Keratinocyte (primary cell): ENCODE results near the gene ZNF808. TPM values are rescaled to one million over a fixed set of nuclear protein-coding genes. Genes with fewer than 3 reads are reported as not detected.
"Not testable (repeated sequence)": the region's sequence is repeated elsewhere in the genome, so short reads cannot be mapped to it uniquely, and the experiment has no call there.

ENCODE experiments used
- DNase-seq: peaks from one replicate; pipeline ENCODE4 v3.0.0-alpha.2; 2011; ENCODE audit warnings: low read depth, missing footprints, low spot score
- FAIRE-seq: peaks from 2 replicates; lab custom pipeline; 2011; peaks lifted over from hg19 to GRCh38; lab: Jason Lieb, UNC
- H2AFZ ChIP-seq: 2 replicates; pipeline ENCODE4 v1.6.0; 2012; ENCODE audit warnings: low read length, control low read depth, inconsistent platforms; ENCODE audit not compliant: control insufficient read depth
- H3K27ac ChIP-seq: 2 replicates; pipeline ENCODE4 v1.5.1; 2011; ENCODE audit warnings: low read length; ENCODE audit not compliant: control insufficient read depth, insufficient read depth
- H3K27me3 ChIP-seq: 3 replicates; pipeline ENCODE4 v1.6.0; 2011; ENCODE audit warnings: low read length; ENCODE audit not compliant: control insufficient read depth, insufficient read depth; ENCODE audit errors: extremely low read depth
- H3K36me3 ChIP-seq, 2 experiments: 2 replicates in 1 of 2; 3 replicates in 1 of 2; pipeline ENCODE4 v1.5.1; 2011; ENCODE audit warnings: low read length in 2 of 2, mild to moderate bottlenecking in 1 of 2; ENCODE audit not compliant: control insufficient read depth in 2 of 2, insufficient read depth in 2 of 2; ENCODE audit errors: extremely low read depth in 1 of 2
- H3K4me1 ChIP-seq: 3 replicates; pipeline ENCODE4 v1.5.1; 2011; ENCODE audit warnings: low read length; ENCODE audit not compliant: control insufficient read depth, insufficient read depth; ENCODE audit errors: extremely low read depth
- H3K4me2 ChIP-seq: 3 replicates; pipeline ENCODE4 v1.6.0; 2011; ENCODE audit warnings: low read depth, low read length; ENCODE audit not compliant: control insufficient read depth, insufficient read depth; ENCODE audit errors: extremely low read depth
- H3K4me3 ChIP-seq, 3 experiments: fragments of 200-600 bp in 1 of 3; sonication (generic) in 1 of 3; 2 replicates in 2 of 3; 3 replicates in 1 of 3; pipeline ENCODE4 v1.5.1; 2011 to 2016; ENCODE audit warnings: low read length in 3 of 3, mild to moderate bottlenecking in 3 of 3, control low read depth in 2 of 3, inconsistent platforms in 1 of 3, low read depth in 1 of 3, mixed read lengths in 1 of 3, mixed run types in 1 of 3, moderate library complexity in 1 of 3; ENCODE audit not compliant: control insufficient read depth in 2 of 3, insufficient read depth in 2 of 3; ENCODE audit errors: extremely low read depth in 1 of 3
- H3K79me2 ChIP-seq: 2 replicates; pipeline ENCODE4 v1.6.0; 2012; ENCODE audit warnings: low read length; ENCODE audit not compliant: control insufficient read depth, insufficient read depth
- H3K9ac ChIP-seq: 3 replicates; pipeline ENCODE4 v1.6.0; 2011; ENCODE audit warnings: low read length; ENCODE audit not compliant: control insufficient read depth, insufficient read depth; ENCODE audit errors: extremely low read depth
- H3K9me1 ChIP-seq: 3 replicates; pipeline ENCODE4 v1.6.0; 2011; ENCODE audit warnings: low read length; ENCODE audit not compliant: control insufficient read depth, insufficient read depth; ENCODE audit errors: extremely low read depth
- H3K9me3 ChIP-seq: 2 replicates; pipeline ENCODE4 v1.5.1; 2012; ENCODE audit warnings: low read depth, low read length; ENCODE audit not compliant: control insufficient read depth
- H4K20me1 ChIP-seq: 3 replicates; pipeline ENCODE4 v1.6.0; 2011; ENCODE audit warnings: low read length; ENCODE audit not compliant: control insufficient read depth, insufficient read depth; ENCODE audit errors: extremely low read depth
- CTCF ChIP-seq, 3 experiments: IDR thresholded peaks in 1 of 3; conservative IDR thresholded peaks in 1 of 3; optimal IDR thresholded peaks in 1 of 3; 2 replicates in 2 of 3; 3 replicates in 1 of 3; pipeline versions ENCODE3 to v1.5.1; 2011; ENCODE audit warnings: low read length in 3 of 3, mild to moderate bottlenecking in 3 of 3, moderate library complexity in 2 of 3, control low read depth in 1 of 3, inconsistent platforms in 1 of 3; ENCODE audit not compliant: insufficient read depth in 2 of 3; ENCODE audit errors: extremely low read depth in 1 of 3
- EZH2 ChIP-seq: IDR thresholded peaks from one replicate; pipeline ENCODE4 v1.6.1; 2012; ENCODE audit warnings: inconsistent platforms, mild to moderate bottlenecking, low read length, moderate library complexity
- dilution Hi-C: fragments of 300-500 bp; cut with MboI; formaldehyde crosslinking; loops from one replicate; pipeline ENCODE4 v1.7.0; 2020; ENCODE audit warnings: low sequenced_read_pairs; ENCODE audit not compliant: extremely low pct_ligation_motif_present
- polyA plus RNA-seq, 5 experiments: library from polyadenylated mRNA; depleted of rRNA in 3 of 5; stranded (reverse) in 3 of 5; stranded (forward) in 1 of 5; unstranded in 1 of 5; fragments of >200 nt; gene quantifications; 1 replicate in 1 of 5; 2 replicates in 3 of 5; 3 replicates in 1 of 5; pipeline versions ENCODE4 v1.2.1 to v1.2.3, GENCODE V29; 2011 to 2012; ENCODE audit warnings: missing spikeins in 2 of 5, low read depth in 1 of 5, low replicate concordance in 1 of 5

ZNF808 gene
- polyA plus RNA-seq, 1 donor (not counting 4 experiments of a cell fraction or from before 2014, with no cell fraction given), result 6.8 TPM

DNA sequence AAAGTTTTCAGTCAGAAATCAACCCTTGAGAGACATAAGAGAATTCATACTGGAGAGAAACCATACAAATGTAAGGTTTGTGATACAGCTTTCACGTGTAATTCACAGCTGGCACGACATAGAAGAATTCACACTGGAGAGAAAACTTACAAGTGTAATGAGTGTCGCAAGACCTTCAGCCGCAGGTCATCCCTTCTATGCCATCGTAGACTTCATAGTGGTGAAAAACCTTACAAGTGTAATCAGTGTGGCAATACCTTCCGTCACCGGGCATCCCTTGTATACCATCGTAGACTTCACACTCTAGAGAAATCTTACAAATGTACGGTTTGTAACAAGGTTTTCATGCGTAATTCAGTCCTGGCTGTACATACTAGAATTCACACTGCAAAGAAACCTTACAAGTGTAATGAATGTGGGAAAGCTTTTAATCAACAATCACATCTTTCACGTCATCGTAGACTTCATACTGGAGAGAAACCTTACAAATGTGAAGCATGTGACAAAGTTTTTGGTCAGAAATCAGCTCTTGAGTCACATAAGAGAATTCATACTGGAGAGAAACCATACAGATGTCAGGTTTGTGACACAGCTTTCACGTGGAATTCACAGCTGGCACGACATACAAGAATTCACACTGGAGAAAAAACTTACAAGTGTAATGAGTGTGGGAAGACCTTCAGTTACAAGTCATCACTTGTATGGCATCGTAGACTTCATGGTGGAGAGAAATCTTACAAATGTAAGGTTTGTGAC is 26.9 kb downstream of the ZNF808 start:
- Histone ChIP-seq H3K9me3 (peaks cover 41% of the 10 kb centered on the region), H3K27ac (no peak overlapping the region), H3K4me3 (no peak overlapping the region), H2AFZ (no peak overlapping the region), H4K20me1 (no peaks in the 10 kb centered on the region), H3K4me1 (no peaks in the 10 kb centered on the region), H3K36me3 (peaks cover 7 to 20% of the 10 kb centered on the region in 2 experiments), H3K9me1 (no peaks in the 10 kb centered on the region), H3K79me2 (no peaks in the 10 kb centered on the region), H3K9ac (no peak overlapping the region), H3K27me3 (no peaks in the 10 kb centered on the region), H3K4me2 (no peak overlapping the region)
- dilution Hi-C loops, result no loop called here
- FAIRE-seq, result no peak
- TF ChIP-seq CTCF (optimal IDR thresholded peaks at IDR 0.05 in 1 of 3, IDR thresholded peaks at IDR 0.05 in 1 of 3, conservative IDR thresholded peaks at IDR 0.05 in 1 of 3; ENCODE audit: extremely low read depth in 1 of 3, insufficient read depth in 2 of 3, low read length in 3 of 3), result no peak
- TF ChIP-seq EZH2, result no peak
- DNase-seq, result no peak

DNA sequence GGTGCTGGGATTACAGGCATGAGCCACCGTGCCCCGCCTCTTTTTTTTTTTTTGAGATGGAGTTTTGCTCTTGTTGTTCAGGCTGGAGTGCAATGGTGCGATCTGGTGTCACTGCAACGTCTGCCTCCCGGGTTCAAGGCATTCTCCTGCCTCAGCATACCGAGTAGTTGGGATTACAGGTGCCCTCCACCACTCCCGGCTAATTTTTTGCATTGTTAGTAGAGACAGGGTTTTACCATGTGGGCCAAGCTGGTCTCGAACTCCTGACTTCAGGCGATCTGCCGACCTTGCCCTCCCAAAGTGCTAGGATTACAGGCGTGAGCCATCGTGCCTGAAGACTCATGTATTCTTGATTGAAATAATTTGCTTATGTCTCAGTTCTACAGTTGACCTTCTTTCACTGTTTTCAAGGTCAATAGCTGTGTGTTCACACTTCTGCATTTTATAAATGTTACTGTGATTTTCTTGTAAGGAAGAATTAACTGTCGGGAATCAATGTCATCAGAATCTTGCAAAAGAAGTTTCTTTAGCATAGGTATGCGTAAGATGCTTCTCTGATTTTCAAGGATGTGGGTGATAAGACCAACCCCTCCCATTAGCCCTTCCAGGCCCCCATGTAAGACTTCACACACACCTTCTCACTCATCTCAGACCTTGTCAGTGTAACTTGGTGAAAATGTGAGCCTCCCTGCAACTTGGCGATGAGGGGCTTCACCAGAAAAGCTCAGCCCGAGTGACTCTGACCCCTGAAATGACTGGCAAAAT is 29.9 kb downstream of the ZNF808 start:
- no peak for FAIRE-seq
- Histone ChIP-seq H3K4me2 (no peak overlapping the region), H2AFZ (no peak overlapping the region), H4K20me1 (no peaks in the 10 kb centered on the region), H3K9me1 (no peaks in the 10 kb centered on the region), H3K9ac (no peak overlapping the region), H3K27ac (no peak overlapping the region), H3K27me3 (no peaks in the 10 kb centered on the region), H3K36me3 (peaks cover 11 to 14% of the 10 kb centered on the region in 2 experiments), H3K4me3 (no peak overlapping the region), H3K4me1 (no peaks in the 10 kb centered on the region), H3K9me3 (peaks cover 36% of the 10 kb centered on the region), H3K79me2 (no peaks in the 10 kb centered on the region)
- dilution Hi-C loops, result no loop called here
- TF ChIP-seq CTCF (optimal IDR thresholded peaks at IDR 0.05 in 1 of 3, IDR thresholded peaks at IDR 0.05 in 1 of 3, conservative IDR thresholded peaks at IDR 0.05 in 1 of 3; ENCODE audit: extremely low read depth in 1 of 3, insufficient read depth in 2 of 3, low read length in 3 of 3), result no peak
- TF ChIP-seq EZH2, result no peak
- DNase-seq, result no peak

DNA sequence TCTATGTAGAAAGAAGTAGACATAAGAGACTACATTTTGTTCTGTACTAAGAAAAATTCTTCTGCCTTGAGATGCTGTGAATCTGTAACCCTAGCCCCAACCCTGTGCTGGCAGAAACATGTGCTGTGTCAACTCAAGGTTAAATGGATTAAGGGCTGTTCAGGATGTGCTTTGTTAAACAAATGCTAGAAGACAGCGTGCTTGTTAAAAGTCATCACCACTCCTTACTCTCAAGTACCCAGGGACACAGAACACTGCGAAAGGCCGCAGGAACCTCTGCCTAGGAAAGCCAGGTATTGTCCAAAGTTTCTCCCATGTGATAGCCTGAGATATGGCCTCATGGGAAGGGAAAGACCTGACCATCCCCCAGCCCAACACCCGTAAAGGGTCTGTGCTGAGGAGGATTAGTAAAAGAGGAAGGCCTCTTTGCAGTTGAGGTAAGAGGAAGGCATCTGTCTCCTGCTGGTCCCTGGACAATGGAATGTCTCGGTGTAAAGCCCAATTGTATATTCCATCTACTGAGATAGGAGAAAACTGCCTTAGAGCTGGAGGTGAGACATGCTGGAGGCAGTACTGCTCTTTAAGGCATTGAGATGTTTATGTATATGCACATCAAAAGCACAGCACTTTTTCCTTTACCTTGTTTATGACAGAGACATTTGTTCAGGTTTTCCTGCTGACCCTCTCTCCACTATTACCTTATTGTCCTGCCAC is 31.4 kb downstream of the ZNF808 start:
- H3K27ac ChIP-seq, FAIRE-seq, H4K20me1 ChIP-seq, DNase-seq, H3K4me3 ChIP-seq, H3K4me2 ChIP-seq, H2AFZ ChIP-seq, H3K9ac ChIP-seq, dilution Hi-C loops, H3K4me1 ChIP-seq, H3K27me3 ChIP-seq, H3K79me2 ChIP-seq, H3K9me1 ChIP-seq: not testable (repeated sequence)
- H3K9me3 ChIP-seq, result peaks cover 30% of the 10 kb centered on the region
- H3K36me3 ChIP-seq, result peaks cover 11 to 14% of the 10 kb centered on the region in 2 experiments
